ENCODE results near the gene MT3. TPM values are rescaled to one million over a fixed set of nuclear protein-coding genes. Genes with fewer than 3 reads are reported as not detected.

The MT3 gene
- total RNA-seq, 2 experiments from 2014 or later, result 2.6 to 3.1 TPM

GRCh38 chr16:56636616-56637413 lies 47.5 kb downstream of the MT3 start:
- ChIA-PET CTCF (interaction anchor here (1.1 to 1.9 kb wide), 3 partner anchors 12 to 60 kb away, joined by 3 to 6 read pairs (median 5); no protein-coding TSS in a partner anchor), POLR2A (no interaction called here)

GRCh38 chr16:56637814-56638750 lies 48.8 kb downstream of the MT3 start, which contains the start of gene MT1A:
MT1A (plus strand) TSS chr16:56638666; CDS start chr16:56638739, 73 bp downstream.
- CTCF ChIA-PET, result interaction anchor here (1.1 to 1.9 kb wide), 3 partner anchors 37 to 62 kb away, joined by 3 to 6 read pairs (median 5); no protein-coding TSS in a partner anchor
- POLR2A ChIA-PET, result no interaction called here

GRCh38 chr16:56639045-56639444 lies 49.7 kb downstream of the MT3 start:
- ChIA-PET POLR2A (no interaction called here), CTCF (interaction anchor here (1.1 kb wide), 1 partner anchor 61 kb away, joined by 3 read pairs; no protein-coding TSS in a partner anchor)

DNA sequence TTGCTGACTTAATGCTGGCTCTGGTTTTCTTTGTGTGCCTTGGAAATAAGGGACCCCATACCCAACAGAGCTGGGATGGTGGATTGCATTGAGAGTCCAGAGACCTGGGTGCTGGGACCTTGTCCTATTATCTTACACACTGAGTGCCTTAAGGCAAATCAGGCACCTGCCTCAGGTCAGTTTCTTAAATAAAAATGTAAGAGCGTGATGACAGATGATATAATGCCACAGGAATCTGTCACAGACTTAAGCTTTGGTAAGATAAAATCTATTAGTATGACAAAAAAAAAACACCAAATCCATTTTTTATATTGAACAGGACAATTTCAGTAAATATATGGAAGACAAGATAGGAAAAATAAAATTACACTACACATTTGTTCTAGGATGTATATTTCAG lies 50.7 kb downstream of the MT3 start:
- ChIA-PET POLR2A (no interaction called here), CTCF (no interaction called here)

Other genes starting within 250 kb of the MT3 start
- 10 to 100 TPM; 56.7 to 56.9 TPM for gene AMFR, start 164.0 kb upstream of the MT3 start, total RNA-seq
- gene NUDT21, start 138.2 kb upstream of the MT3 start, total RNA-seq, result 100 to 1,000 TPM; 349 to 353 TPM
- 10 to 100 TPM; 92.8 to 98.3 TPM for gene OGFOD1, start 138.0 kb upstream of the MT3 start, total RNA-seq
- gene BBS2, start 69.5 kb upstream of the MT3 start, total RNA-seq, result 10 to 100 TPM; 10.7 to 14.0 TPM
- not detected for gene MT4, start 24.5 kb upstream of the MT3 start, total RNA-seq
- gene MT2A, start 19.1 kb downstream of the MT3 start, total RNA-seq, result 100 to 1,000 TPM; 133 to 142 TPM
- gene MT1E, start 36.3 kb downstream of the MT3 start, total RNA-seq, result 10 to 100 TPM; 45.0 to 49.7 TPM
- gene MT1M, start 43.1 kb downstream of the MT3 start, total RNA-seq, result not detected
- gene MT1A, start 49.1 kb downstream of the MT3 start, total RNA-seq, result 1 to 10 TPM in 1 of 2 experiments, not detected in 1; 1.1 TPM
- gene MT1B, start 62.4 kb downstream of the MT3 start, total RNA-seq, result not detected
- 10 to 100 TPM in 1 of 2 experiments, 1 to 10 TPM in 1; 9.6 to 10.1 TPM for gene MT1F, start 68.4 kb downstream of the MT3 start, total RNA-seq
- gene MT1G, start 78.5 kb downstream of the MT3 start, total RNA-seq, result 10 to 100 TPM; 15.3 to 16.6 TPM
- 1 to 10 TPM in 1 of 2 experiments, under 1 TPM in 1; 0.63 to 1.1 TPM for gene MT1H, start 80.3 kb downstream of the MT3 start, total RNA-seq
- gene MT1X, start 92.9 kb downstream of the MT3 start, total RNA-seq, result 10 to 100 TPM; 53.7 to 59.9 TPM
- 100 to 1,000 TPM; 160 to 165 TPM for gene NUP93, start 140.6 kb downstream of the MT3 start, total RNA-seq

Data from activated CD8-positive, alpha-beta memory T cell treated with anti-CD3 and anti-CD28 coated beads for 36 hours (primary cell).